Caco-2 (cell line): ENCODE results near the gene NOX5. TPM values are rescaled to one million over a fixed set of nuclear protein-coding genes. Genes with fewer than 3 reads are reported as not detected.

ENCODE experiments used
- BruUV-seq: library from RNA; stranded (reverse); fragments of 400-500 nt; replicated peaks from 2 replicates; lab custom pipeline; 2021; lab: Mats Ljungman, UMichigan
- CTCF ChIA-PET: fragments of 300-600 bp; sonication (Branson Sonifier 250); formaldehyde crosslinking; loops from one replicate; lab custom pipeline; 2022; ENCODE audit warnings: antibody characterized with exemption; lab: Charles Lee
- POLR2A ChIA-PET: fragments of 300-600 bp; sonication (Branson Sonifier 250); formaldehyde crosslinking; loops from one replicate; lab custom pipeline; 2022; ENCODE audit warnings: antibody characterized with exemption; lab: Charles Lee
- DNase-seq, 2 experiments: peaks; one replicate each; pipeline versions ENCODE4 v3.0.0 to v3.0.0-alpha.2; 2020 to 2022
- H3K27me3 ChIP-seq: replicated peaks from 2 replicates; pipeline ENCODE4 v1.6.0; 2011; ENCODE audit warnings: low read length; ENCODE audit not compliant: control insufficient read depth, insufficient read depth
- H3K36me3 ChIP-seq: 2 replicates; pipeline ENCODE4 v1.5.1; 2011; ENCODE audit warnings: low read length; ENCODE audit not compliant: control insufficient read depth, insufficient read depth
- H3K4me1 ChIP-seq: fragments of 250-450 bp; sonication (Bioruptor Pico); 2 replicates; pipeline ENCODE4 v1.5.1; 2020; ENCODE audit warnings: mild to moderate bottlenecking
- H3K4me3 ChIP-seq: 2 replicates; pipeline ENCODE4 v1.5.1; 2011; ENCODE audit warnings: low read depth, mild to moderate bottlenecking, control low read depth, low read length
- H3K9me3 ChIP-seq: fragments of 250-450 bp; sonication (Bioruptor Pico); 2 replicates; pipeline ENCODE4 v1.5.1; 2020; ENCODE audit warnings: mild to moderate bottlenecking, moderate library complexity
- H3K27ac Mint-ChIP-seq: one replicate; pipeline ENCODE4 v1.8.0; 2022; ENCODE audit warnings: mixed read lengths; ENCODE audit not compliant: unreplicated experiment
- H3K27me3 Mint-ChIP-seq: one replicate; pipeline ENCODE4 v1.8.0; 2022; ENCODE audit warnings: mixed read lengths; ENCODE audit not compliant: insufficient read depth, unreplicated experiment
- H3K36me3 Mint-ChIP-seq: one replicate; pipeline ENCODE4 v1.8.0; 2022; ENCODE audit warnings: mild to moderate bottlenecking, mixed read lengths; ENCODE audit not compliant: insufficient read depth, unreplicated experiment
- H3K4me1 Mint-ChIP-seq: one replicate; pipeline ENCODE4 v1.8.0; 2022; ENCODE audit warnings: low read depth, mixed read lengths; ENCODE audit not compliant: unreplicated experiment
- H3K4me3 Mint-ChIP-seq: one replicate; pipeline ENCODE4 v1.8.0; 2022; ENCODE audit warnings: mild to moderate bottlenecking, moderate library complexity, mixed read lengths; ENCODE audit not compliant: unreplicated experiment
- H3K9me3 Mint-ChIP-seq: one replicate; pipeline ENCODE4 v1.8.0; 2022; ENCODE audit warnings: mixed read lengths; ENCODE audit not compliant: unreplicated experiment
- CTCF ChIP-seq, 2 experiments: fragments of 200-600 bp in 1 of 2; IDR thresholded peaks; 1 replicate in 1 of 2; 2 replicates in 1 of 2; pipeline versions ENCODE4 v1.5.1 to v1.8.0; 2011 to 2022; ENCODE audit warnings: antibody characterized with exemption in 1 of 2, control low read depth in 1 of 2, inconsistent platforms in 1 of 2, low read depth in 1 of 2, low read length in 1 of 2, mild to moderate bottlenecking in 1 of 2, moderate library complexity in 1 of 2; ENCODE audit not compliant: insufficient read depth in 1 of 2, severe bottlenecking in 1 of 2, unreplicated experiment in 1 of 2
- intact Hi-C: fragments of 100-400 bp; cut with micrococcal nuclease; formaldehyde crosslinking; loops from one replicate; pipeline ENCODE4 v1.10.0; 2022; ENCODE audit not compliant: unreplicated experiment
- total RNA-seq: library from RNA; stranded (reverse); gene quantifications from 2 replicates; pipeline ENCODE4 v1.2.3, GENCODE V29; 2022

NOX5 gene
- total RNA-seq, 1 experiment from 2014 or later, result 0.05 TPM

- H3K27me3 ChIP-seq, result no peaks in the 10 kb centered on the region
- no peak for TF ChIP-seq CTCF (IDR thresholded peaks at IDR 0.05; ENCODE audit: insufficient read depth in 1 of 2, low read depth in 1 of 2, low read length in 1 of 2, severe bottlenecking in 1 of 2, unreplicated experiment in 1 of 2)
- DNase-seq, result no peak
- Mint-ChIP-seq H3K9me3 (no peaks in the 10 kb centered on the region), H3K27ac (no peak overlapping the region), H3K36me3 (no peaks in the 10 kb centered on the region), H3K4me3 (no peak overlapping the region), H3K4me1 (peaks cover 20% of the 10 kb centered on the region), H3K27me3 (no peaks in the 10 kb centered on the region)
- no peaks in the 10 kb centered on the region for H3K36me3 ChIP-seq
- H3K4me1 ChIP-seq, result peaks cover 40% of the 10 kb centered on the region
- H3K9me3 ChIP-seq, result no peaks in the 10 kb centered on the region; the same call in 1 of the 2 replicates
- intact Hi-C loops, result no loop called here
- ChIA-PET POLR2A (no interaction called here), CTCF (no interaction called here)
- BruUV-seq, result no TSS peak
- H3K4me3 ChIP-seq, result no peak overlapping the region
Measured at GRCh38 chr15:68987120-68987519, 27.4 kb upstream of the NOX5 start.

- H3K9me3 Mint-ChIP-seq, result no peaks in the 10 kb centered on the region
- Histone ChIP-seq H3K27me3 (no peaks in the 10 kb centered on the region), H3K36me3 (no peaks in the 10 kb centered on the region), H3K9me3 (no peaks in the 10 kb centered on the region; the same call in 1 of the 2 replicates), H3K4me3 (no peak overlapping the region), H3K4me1 (peaks cover 45% of the 10 kb centered on the region)
- BruUV-seq, result no TSS peak
- H3K27me3 Mint-ChIP-seq, result no peaks in the 10 kb centered on the region
- DNase-seq, result no peak
- no peak for TF ChIP-seq CTCF (IDR thresholded peaks at IDR 0.05; ENCODE audit: insufficient read depth in 1 of 2, low read depth in 1 of 2, low read length in 1 of 2, severe bottlenecking in 1 of 2, unreplicated experiment in 1 of 2)
- H3K27ac Mint-ChIP-seq, result no peak overlapping the region
- H3K4me3 Mint-ChIP-seq, result no peak overlapping the region
- CTCF ChIA-PET, result no interaction called here
- H3K36me3 Mint-ChIP-seq, result no peaks in the 10 kb centered on the region
- peaks cover 26% of the 10 kb centered on the region for H3K4me1 Mint-ChIP-seq
- intact Hi-C loops, result no loop called here
- POLR2A ChIA-PET, result no interaction called here
Measured at GRCh38 chr15:68987676-68988075, 26.8 kb upstream of the NOX5 start.

GRCh38 chr15:68989541-68990230 lies 24.8 kb upstream of the NOX5 start:
- Mint-ChIP-seq H3K9me3 (no peaks in the 10 kb centered on the region), H3K27ac (no peak overlapping the region), H3K36me3 (no peaks in the 10 kb centered on the region), H3K27me3 (no peaks in the 10 kb centered on the region), H3K4me3 (no peak overlapping the region), H3K4me1 (peaks cover 14% of the 10 kb centered on the region)
- no TSS peak for BruUV-seq
- Histone ChIP-seq H3K36me3 (no peaks in the 10 kb centered on the region), H3K4me3 (no peak overlapping the region), H3K27me3 (no peaks in the 10 kb centered on the region), H3K9me3 (no peaks in the 10 kb centered on the region; the same call in 1 of the 2 replicates), H3K4me1 (peaks cover 29% of the 10 kb centered on the region)
- ChIA-PET CTCF (no interaction called here), POLR2A (no interaction called here)
- TF ChIP-seq CTCF (IDR thresholded peaks at IDR 0.05; ENCODE audit: insufficient read depth in 1 of 2, low read depth in 1 of 2, low read length in 1 of 2, severe bottlenecking in 1 of 2, unreplicated experiment in 1 of 2), result no peak
- intact Hi-C loops, result no loop called here
- DNase-seq, result no peak
